ENCODE measurements around the gene GIPR. TPM values are rescaled to one million over a fixed set of nuclear protein-coding genes. Genes with fewer than 3 reads are reported as not detected.

Gene GIPR
- total and polyA plus RNA-seq, 2 of the 13 experiments (the other 11 are each of a cell fraction or from before 2014, with no cell fraction given): 0.15 to 1.2 TPM

DNA sequence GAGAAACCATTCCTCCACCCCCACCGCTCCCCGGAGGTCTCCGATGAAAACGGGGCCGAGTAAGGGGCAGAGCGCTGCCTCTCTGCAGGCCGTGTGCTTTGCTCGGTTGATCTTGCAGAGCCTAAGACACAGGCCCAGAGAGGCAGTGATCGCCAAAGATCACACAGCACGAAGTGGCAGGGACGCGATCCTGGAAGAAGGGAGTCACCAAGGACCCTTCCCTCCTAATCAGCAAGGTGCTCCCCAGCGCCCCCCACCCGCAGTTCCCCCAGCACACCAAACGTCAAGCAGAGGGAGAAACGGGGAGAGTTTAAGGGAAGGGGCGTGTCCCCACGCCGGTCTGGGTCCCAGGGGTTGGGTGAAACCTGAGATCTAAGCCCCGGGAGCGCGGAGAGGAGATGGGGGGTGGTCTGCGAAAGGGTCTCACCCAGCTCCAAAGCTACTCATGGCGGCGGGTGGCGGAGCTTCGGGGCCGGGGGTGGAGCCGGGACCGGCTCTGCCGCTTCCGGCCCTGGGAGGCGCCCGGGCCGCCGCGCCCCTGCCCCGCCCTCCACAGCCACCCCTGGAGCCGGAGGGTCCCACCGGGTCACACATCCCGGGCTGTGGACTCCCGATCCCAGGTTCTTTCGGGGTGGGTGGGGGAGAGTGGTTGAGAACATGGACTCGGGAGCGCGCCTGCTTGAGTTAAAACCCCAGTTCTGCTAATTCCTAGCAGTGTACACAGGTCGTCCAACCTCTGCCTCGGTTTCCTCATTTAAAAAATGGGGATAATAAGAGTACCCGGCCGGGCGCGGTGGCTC lies 28.9 kb upstream of the GIPR start, which contains the start of gene EML2 (continued):
- TF ChIP-seq, protein P1, sequence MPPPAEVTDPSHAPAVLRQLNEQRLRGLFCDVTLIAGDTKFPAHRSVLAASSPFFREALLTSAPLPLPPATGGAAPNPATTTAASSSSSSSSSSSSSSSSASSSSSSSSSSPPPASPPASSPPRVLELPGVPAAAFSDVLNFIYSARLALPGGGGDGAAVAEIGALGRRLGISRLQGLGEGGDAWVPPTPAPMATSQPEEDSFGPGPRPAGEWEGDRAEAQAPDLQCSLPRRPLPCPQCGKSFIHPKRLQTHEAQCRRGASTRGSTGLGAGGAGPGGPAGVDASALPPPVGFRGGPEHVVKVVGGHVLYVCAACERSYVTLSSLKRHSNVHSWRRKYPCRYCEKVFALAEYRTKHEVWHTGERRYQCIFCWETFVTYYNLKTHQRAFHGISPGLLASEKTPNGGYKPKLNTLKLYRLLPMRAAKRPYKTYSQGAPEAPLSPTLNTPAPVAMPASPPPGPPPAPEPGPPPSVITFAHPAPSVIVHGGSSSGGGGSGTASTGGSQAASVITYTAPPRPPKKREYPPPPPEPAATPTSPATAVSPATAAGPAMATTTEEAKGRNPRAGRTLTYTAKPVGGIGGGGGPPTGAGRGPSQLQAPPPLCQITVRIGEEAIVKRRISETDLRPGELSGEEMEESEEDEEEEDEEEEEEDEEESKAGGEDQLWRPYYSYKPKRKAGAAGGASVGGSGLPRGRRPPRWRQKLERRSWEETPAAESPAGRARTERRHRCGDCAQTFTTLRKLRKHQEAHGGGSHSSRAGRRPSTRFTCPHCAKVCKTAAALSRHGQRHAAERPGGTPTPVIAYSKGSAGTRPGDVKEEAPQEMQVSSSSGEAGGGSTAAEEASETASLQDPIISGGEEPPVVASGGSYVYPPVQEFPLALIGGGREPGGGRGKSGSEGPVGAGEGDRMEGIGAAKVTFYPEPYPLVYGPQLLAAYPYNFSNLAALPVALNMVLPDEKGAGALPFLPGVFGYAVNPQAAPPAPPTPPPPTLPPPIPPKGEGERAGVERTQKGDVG (CRISPR knock-in tag; IDR thresholded peaks at IDR 0.05; ENCODE audit: borderline replicate concordance): no peak
- TF ChIP-seq ZNF430 (CRISPR knock-in tag; IDR thresholded peaks at IDR 0.05) (no peak), MTERF4 (CRISPR knock-in tag; IDR thresholded peaks at IDR 0.05) (no peak), REPIN1 (CRISPR knock-in tag; IDR thresholded peaks at IDR 0.05; ENCODE audit: borderline replicate concordance, low read depth) (no peak), ZMAT5 (CRISPR knock-in tag; IDR thresholded peaks at IDR 0.05; ENCODE audit: borderline replicate concordance, low read depth) (no peak), KDM6A (CRISPR knock-in tag; IDR thresholded peaks at IDR 0.05; ENCODE audit: low read depth) (no peak), ZNF331 (CRISPR knock-in tag; IDR thresholded peaks at IDR 0.05) (no peak), AKNA (CRISPR knock-in tag; IDR thresholded peaks at IDR 0.05; ENCODE audit: borderline replicate concordance) (no peak), FOXP1 (IDR thresholded peaks at IDR 0.05) (no peak), FOXP1 (CRISPR knock-in tag; IDR thresholded peaks at IDR 0.05) (no peak), ATRX (CRISPR knock-in tag; IDR thresholded peaks at IDR 0.05; ENCODE audit: borderline replicate concordance) (no peak), NBN (conservative IDR thresholded peaks at IDR 0.05) (no peak), KDM2A (CRISPR knock-in tag; IDR thresholded peaks at IDR 0.05; ENCODE audit: borderline replicate concordance, low read depth) (peak; percentile 32; the same call in 1 of the 2 replicates), SMARCE1 (IDR thresholded peaks at IDR 0.05; ENCODE audit: borderline replicate concordance) (no peak), SALL2 (CRISPR knock-in tag; IDR thresholded peaks at IDR 0.05) (no peak)
- TF ChIP-seq, protein P2, sequence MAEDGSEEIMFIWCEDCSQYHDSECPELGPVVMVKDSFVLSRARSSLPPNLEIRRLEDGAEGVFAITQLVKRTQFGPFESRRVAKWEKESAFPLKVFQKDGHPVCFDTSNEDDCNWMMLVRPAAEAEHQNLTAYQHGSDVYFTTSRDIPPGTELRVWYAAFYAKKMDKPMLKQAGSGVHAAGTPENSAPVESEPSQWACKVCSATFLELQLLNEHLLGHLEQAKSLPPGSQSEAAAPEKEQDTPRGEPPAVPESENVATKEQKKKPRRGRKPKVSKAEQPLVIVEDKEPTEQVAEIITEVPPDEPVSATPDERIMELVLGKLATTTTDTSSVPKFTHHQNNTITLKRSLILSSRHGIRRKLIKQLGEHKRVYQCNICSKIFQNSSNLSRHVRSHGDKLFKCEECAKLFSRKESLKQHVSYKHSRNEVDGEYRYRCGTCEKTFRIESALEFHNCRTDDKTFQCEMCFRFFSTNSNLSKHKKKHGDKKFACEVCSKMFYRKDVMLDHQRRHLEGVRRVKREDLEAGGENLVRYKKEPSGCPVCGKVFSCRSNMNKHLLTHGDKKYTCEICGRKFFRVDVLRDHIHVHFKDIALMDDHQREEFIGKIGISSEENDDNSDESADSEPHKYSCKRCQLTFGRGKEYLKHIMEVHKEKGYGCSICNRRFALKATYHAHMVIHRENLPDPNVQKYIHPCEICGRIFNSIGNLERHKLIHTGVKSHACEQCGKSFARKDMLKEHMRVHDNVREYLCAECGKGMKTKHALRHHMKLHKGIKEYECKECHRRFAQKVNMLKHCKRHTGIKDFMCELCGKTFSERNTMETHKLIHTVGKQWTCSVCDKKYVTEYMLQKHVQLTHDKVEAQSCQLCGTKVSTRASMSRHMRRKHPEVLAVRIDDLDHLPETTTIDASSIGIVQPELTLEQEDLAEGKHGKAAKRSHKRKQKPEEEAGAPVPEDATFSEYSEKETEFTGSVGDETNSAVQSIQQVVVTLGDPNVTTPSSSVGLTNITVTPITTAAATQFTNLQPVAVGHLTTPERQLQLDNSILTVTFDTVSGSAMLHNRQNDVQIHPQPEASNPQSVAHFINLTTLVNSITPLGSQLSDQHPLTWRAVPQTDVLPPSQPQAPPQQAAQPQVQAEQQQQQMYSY (CRISPR knock-in tag; IDR thresholded peaks at IDR 0.05): no peak
